ENCODE data around the gene TNXB.

- TF ChIP-seq CTCF (conservative IDR thresholded peaks at IDR 0.05; ENCODE audit: low read length), result no peak
- no peak for TF ChIP-seq EZH2phosphoT487 (IDR thresholded peaks at IDR 0.05; ENCODE audit: borderline replicate concordance)
These were observed 32.8 kb downstream of the TNXB start for GRCh38 chr6:32076321-32076809.
